ENCODE results near the gene MPPED1. TPM values are rescaled to one million over a fixed set of nuclear protein-coding genes. Genes with fewer than 3 reads are reported as not detected.

MPPED1 gene
- total and polyA plus RNA-seq, 4 donors: 0.89 to 6.5 (median 4.1) TPM

DNA sequence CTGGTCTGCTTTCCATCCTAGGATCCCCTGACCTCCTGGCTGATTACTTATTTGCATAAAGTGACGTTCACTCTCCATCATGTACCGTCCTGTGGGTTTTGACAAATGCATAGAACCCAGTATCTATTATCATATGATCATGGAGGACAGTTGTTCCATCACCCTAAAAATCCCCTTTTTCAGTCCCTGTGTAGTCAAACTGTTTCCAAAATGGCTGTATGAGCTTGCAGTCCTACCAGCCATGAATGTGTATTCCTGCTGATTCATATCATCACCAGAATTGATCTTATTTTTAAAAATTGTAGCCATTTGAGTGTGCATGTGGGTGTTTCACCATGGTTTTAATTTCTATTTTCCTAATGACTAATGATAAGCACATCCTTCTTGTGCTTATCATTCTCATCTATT lies 108.8 kb downstream of the MPPED1 start:
- no peak overlapping the region for H3K4me3 ChIP-seq (ENCODE audit: low read depth in 1 of 3, low read length in 3 of 3)
- no peaks in the 10 kb centered on the region for H3K36me3 ChIP-seq (ENCODE audit: control insufficient read depth in 4 of 4, insufficient read depth in 3 of 4, low read depth in 1 of 4, low read length in 3 of 4)
- H3K27me3 ChIP-seq (ENCODE audit: control insufficient read depth in 4 of 4, insufficient read depth in 4 of 4, low read length in 3 of 4): no peaks in the 10 kb centered on the region
- DNase-seq (ENCODE audit: low spot score): no peak
- TF ChIP-seq CTCF (IDR thresholded peaks at IDR 0.05; ENCODE audit: low read depth, low read length, missing input control): no peak
- no peak for TF ChIP-seq SP1 (IDR thresholded peaks at IDR 0.05)
- TF ChIP-seq EGR1 (IDR thresholded peaks at IDR 0.05; ENCODE audit: low read depth in 2 of 2): no peak
- TF ChIP-seq RXRA (IDR thresholded peaks at IDR 0.05): no peak
- no peak for TF ChIP-seq YY1 (IDR thresholded peaks at IDR 0.05)
- TF ChIP-seq HNF4G (IDR thresholded peaks at IDR 0.05): no peak
- no peak for TF ChIP-seq NR2F2 (IDR thresholded peaks at IDR 0.05)
- no peak for TF ChIP-seq TAF1 (conservative IDR thresholded peaks at IDR 0.05)
- no peak for TF ChIP-seq RAD21 (IDR thresholded peaks at IDR 0.05)
- no peak for TF ChIP-seq HNF4A (conservative IDR thresholded peaks at IDR 0.05)
- TF ChIP-seq, protein P1, sequence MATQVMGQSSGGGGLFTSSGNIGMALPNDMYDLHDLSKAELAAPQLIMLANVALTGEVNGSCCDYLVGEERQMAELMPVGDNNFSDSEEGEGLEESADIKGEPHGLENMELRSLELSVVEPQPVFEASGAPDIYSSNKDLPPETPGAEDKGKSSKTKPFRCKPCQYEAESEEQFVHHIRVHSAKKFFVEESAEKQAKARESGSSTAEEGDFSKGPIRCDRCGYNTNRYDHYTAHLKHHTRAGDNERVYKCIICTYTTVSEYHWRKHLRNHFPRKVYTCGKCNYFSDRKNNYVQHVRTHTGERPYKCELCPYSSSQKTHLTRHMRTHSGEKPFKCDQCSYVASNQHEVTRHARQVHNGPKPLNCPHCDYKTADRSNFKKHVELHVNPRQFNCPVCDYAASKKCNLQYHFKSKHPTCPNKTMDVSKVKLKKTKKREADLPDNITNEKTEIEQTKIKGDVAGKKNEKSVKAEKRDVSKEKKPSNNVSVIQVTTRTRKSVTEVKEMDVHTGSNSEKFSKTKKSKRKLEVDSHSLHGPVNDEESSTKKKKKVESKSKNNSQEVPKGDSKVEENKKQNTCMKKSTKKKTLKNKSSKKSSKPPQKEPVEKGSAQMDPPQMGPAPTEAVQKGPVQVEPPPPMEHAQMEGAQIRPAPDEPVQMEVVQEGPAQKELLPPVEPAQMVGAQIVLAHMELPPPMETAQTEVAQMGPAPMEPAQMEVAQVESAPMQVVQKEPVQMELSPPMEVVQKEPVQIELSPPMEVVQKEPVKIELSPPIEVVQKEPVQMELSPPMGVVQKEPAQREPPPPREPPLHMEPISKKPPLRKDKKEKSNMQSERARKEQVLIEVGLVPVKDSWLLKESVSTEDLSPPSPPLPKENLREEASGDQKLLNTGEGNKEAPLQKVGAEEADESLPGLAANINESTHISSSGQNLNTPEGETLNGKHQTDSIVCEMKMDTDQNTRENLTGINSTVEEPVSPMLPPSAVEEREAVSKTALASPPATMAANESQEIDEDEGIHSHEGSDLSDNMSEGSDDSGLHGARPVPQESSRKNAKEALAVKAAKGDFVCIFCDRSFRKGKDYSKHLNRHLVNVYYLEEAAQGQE (IDR thresholded peaks at IDR 0.05): no peak
- no peak for TF ChIP-seq ZBTB33 (IDR thresholded peaks at IDR 0.05)
- TF ChIP-seq, protein P2, sequence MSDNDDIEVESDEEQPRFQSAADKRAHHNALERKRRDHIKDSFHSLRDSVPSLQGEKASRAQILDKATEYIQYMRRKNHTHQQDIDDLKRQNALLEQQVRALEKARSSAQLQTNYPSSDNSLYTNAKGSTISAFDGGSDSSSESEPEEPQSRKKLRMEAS (IDR thresholded peaks at IDR 0.05): no peak
- no peak for TF ChIP-seq FOXA2 (IDR thresholded peaks at IDR 0.05)
- no peak for TF ChIP-seq GABPA (IDR thresholded peaks at IDR 0.05 in 1 of 2, conservative IDR thresholded peaks at IDR 0.05 in 1 of 2)
- no peak for TF ChIP-seq FOXA1 (IDR thresholded peaks at IDR 0.05)
- no peaks in the 10 kb centered on the region for H3K9me3 ChIP-seq (ENCODE audit: control insufficient read depth in 4 of 4, low read length in 3 of 4)
- H3K9ac ChIP-seq (ENCODE audit: low read depth in 1 of 2, low read length in 2 of 2): no peak overlapping the region
- H3K27ac ChIP-seq (ENCODE audit: low read depth in 1 of 2, low read length in 2 of 2): no peak overlapping the region
- H3K4me1 ChIP-seq (ENCODE audit: control insufficient read depth in 4 of 4, insufficient read depth in 4 of 4, low read length in 3 of 4): no peaks in the 10 kb centered on the region
- 63% methylated on average over 2 of the region's 2 CpGs for WGBS

DNA sequence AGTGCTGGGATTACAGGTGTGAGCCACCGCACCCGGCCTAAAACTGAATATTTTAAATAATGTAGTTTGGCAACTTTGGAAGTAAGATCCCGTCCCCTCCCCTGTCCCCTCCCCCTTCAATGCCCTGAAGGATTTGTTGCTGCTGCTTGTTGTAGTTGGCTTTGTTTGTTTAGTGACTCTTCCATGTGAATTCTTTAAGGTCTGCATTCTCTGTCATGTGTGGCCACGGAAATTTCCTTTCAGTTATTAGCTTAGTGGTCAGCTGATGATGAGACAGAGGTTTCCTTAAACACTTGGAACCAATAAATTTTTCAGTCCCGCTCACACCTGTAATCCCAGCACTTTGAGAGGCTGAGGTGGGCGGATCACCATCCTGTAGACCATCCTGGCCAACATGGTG lies 109.9 kb downstream of the MPPED1 start:
- 83% methylated on average over 6 of the region's 6 CpGs for WGBS
- DNase-seq (ENCODE audit: low spot score): no peak
- no peaks in the 10 kb centered on the region for H3K27me3 ChIP-seq (ENCODE audit: control insufficient read depth in 4 of 4, insufficient read depth in 4 of 4, low read length in 3 of 4)
- H3K36me3 ChIP-seq (ENCODE audit: control insufficient read depth in 4 of 4, insufficient read depth in 3 of 4, low read depth in 1 of 4, low read length in 3 of 4): no peaks in the 10 kb centered on the region
- H3K27ac ChIP-seq (ENCODE audit: low read depth in 1 of 2, low read length in 2 of 2): no peak overlapping the region
- no peak overlapping the region for H3K9ac ChIP-seq (ENCODE audit: low read depth in 1 of 2, low read length in 2 of 2)
- no peaks in the 10 kb centered on the region for H3K9me3 ChIP-seq (ENCODE audit: control insufficient read depth in 4 of 4, low read length in 3 of 4)
- H3K4me3 ChIP-seq (ENCODE audit: low read depth in 1 of 3, low read length in 3 of 3): no peak overlapping the region
- H3K4me1 ChIP-seq (ENCODE audit: control insufficient read depth in 4 of 4, insufficient read depth in 4 of 4, low read length in 3 of 4): no peaks in the 10 kb centered on the region
- TF ChIP-seq ATF3 (IDR thresholded peaks at IDR 0.05): no peak
- no peak for TF ChIP-seq SP1 (IDR thresholded peaks at IDR 0.05)
- TF ChIP-seq NR2F2 (IDR thresholded peaks at IDR 0.05): no peak
- TF ChIP-seq TAF1 (conservative IDR thresholded peaks at IDR 0.05): no peak
- no peak for TF ChIP-seq ZBTB33 (IDR thresholded peaks at IDR 0.05)
- TF ChIP-seq RXRA (IDR thresholded peaks at IDR 0.05): no peak
- TF ChIP-seq, protein P1 (IDR thresholded peaks at IDR 0.05): no peak
- no peak for TF ChIP-seq YY1 (IDR thresholded peaks at IDR 0.05)
- TF ChIP-seq JUND (IDR thresholded peaks at IDR 0.05): no peak
- no peak for TF ChIP-seq GABPA (IDR thresholded peaks at IDR 0.05 in 1 of 2, conservative IDR thresholded peaks at IDR 0.05 in 1 of 2)
- no peak for TF ChIP-seq FOXA1 (IDR thresholded peaks at IDR 0.05)
- TF ChIP-seq HNF4A (conservative IDR thresholded peaks at IDR 0.05): no peak

All from liver (tissue), 9 donors.